ENCODE data around the gene ECE1.
"Not testable (repeated sequence)": the region's sequence is repeated elsewhere in the genome, so short reads cannot be mapped to it uniquely, and the experiment has no call there.

ECE1 gene

GRCh38 chr1:21290546-21290944 lies 282 bp upstream of the ECE1 start:
- DNase-seq = no peak

- DNase-seq = no peak
These were observed 1.1 kb downstream of the ECE1 start for GRCh38 chr1:21289127-21289526.

- DNase-seq = no peak
These were observed 2.3 kb downstream of the ECE1 start for GRCh38 chr1:21287905-21288514.

- DNase-seq = not testable (repeated sequence)
These were observed 4.9 kb downstream of the ECE1 start for GRCh38 chr1:21285386-21285785.

DNA sequence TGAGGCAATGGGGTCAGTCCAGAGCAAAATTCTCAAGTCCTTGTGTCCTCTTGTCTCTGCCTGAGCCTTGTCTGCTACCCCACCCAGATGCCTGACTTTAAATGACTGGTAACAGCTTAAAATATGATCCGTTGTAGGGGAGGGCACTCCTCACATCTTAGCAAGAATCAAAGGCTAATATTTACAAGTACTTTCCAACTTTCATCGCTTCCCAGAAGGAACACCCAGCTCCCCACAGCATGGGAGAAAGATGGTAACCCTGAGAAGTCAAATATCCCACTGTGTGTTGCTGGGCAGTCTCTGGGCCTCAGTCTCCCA lies 5.2 kb downstream of the ECE1 start:
- DNase-seq = no peak

GRCh38 chr1:21284206-21285054 lies 5.8 kb downstream of the ECE1 start:
- no peak for DNase-seq

DNA sequence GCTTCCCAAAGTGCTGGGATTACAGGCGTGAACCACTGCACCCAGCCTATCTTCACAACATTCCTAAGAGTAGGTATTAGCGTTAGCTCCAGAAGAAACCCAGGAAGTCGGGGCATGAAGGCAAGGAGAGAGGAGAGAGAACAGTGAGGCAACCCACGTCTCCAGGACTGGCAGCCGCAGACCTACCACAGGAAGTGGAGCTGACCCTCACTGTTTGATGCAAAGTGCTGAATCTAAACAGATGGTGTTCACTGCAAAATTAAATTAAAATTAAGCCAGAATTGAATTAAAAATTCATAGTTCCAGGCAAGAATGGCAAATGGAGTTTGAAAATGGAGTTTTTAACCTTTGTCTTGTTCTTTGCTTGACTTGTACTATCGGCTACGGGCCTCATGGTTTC lies 6.7 kb downstream of the ECE1 start:
- no peak for DNase-seq

GRCh38 chr1:21282020-21282419 lies 8.2 kb downstream of the ECE1 start:
- not testable (repeated sequence) for DNase-seq

DNA sequence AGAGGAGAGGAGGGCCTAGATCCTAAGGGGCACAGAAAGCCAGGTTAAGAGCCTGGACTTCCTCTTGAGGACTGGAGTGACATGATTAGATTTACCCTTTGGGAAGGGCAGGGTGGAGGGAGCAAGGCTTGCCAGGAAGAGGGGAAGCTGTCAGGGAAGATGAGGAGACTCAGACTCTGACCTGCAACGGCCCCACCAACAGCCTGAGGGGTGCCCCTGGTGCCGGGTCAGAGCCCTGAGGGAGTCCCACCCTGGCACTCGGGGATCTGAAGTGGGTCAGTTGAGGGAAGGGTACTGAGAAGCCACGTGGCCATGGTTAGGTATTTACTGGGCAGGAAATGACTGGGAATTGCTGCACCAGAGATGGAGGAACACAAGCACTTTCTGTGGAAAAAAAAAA lies 9.8 kb downstream of the ECE1 start:
- DNase-seq = no peak

- no peak for DNase-seq
These were observed 10.2 kb downstream of the ECE1 start for GRCh38 chr1:21280011-21280471.

- DNase-seq = no peak
These were observed 11.1 kb downstream of the ECE1 start for GRCh38 chr1:21278860-21279845.

DNA sequence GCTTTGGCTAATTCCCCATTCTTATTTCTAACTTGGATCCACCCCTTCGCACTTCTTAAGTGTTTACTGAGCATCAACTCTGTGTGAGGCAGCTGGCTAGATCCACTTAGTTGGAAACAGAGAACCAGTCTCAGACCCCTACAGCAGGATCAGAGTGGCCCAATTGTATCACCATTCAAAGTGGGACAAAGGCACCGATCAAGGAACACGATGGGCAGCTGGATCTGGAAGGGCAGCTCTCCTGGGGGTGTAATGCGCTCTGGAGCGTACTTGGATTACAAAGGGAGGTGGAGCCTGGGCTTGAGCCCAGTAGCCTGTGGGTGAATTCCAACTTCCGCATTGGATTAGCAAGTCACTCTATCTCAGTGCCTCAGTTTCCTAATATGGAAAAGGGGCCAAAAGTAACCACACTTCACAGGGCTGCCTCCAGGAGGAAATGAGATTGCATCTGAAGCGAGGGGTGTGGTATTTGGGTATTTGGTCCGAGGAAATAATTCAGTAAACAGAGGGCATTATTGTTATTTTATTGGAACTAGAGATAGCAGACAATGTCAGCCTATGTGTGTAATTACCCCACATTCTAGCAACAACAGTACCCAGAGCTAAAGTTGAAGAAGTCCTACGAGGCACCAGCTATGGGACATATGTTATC lies 11.9 kb downstream of the ECE1 start:
- DNase-seq = no peak

GRCh38 chr1:21277180-21277579 lies 13.1 kb downstream of the ECE1 start:
- no peak for DNase-seq

GRCh38 chr1:21272540-21272939 lies 17.7 kb downstream of the ECE1 start:
- no peak for DNase-seq

- DNase-seq = no peak
These were observed 18.7 kb downstream of the ECE1 start for GRCh38 chr1:21271550-21271949.

DNA sequence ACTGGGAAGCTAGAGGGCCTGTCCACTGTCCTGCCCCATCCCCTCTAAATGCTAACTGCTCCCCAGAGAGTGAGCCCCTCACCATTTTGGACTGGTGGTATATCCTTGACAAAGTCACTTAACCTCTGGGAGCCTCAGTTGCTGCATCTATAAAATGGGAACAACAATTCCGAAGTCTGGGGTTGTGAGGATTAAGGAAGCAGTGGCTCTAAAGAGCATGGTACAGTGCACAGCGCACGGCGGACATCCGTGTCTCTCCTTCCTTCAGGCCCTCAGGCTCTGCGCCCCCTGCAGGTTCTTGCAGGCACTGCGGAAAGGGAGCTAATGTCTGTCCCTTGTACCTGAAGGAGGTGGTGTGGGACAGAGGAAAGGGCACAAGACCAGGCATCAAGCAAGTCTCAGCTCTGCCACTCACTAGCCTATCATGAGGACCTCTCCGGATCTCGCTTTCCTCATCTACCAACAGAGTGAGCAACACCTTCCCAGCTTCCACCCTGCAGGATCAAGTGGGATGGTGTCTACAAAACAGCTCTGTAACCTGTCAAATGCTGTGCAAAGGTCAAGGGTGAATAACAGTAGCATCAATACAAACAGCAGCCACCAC lies 20.1 kb downstream of the ECE1 start:
- DNase-seq = no peak

GRCh38 chr1:21269461-21270085 lies 20.7 kb downstream of the ECE1 start:
- DNase-seq = no peak

- no peak for DNase-seq
These were observed 21.7 kb downstream of the ECE1 start for GRCh38 chr1:21268281-21269239.

DNA sequence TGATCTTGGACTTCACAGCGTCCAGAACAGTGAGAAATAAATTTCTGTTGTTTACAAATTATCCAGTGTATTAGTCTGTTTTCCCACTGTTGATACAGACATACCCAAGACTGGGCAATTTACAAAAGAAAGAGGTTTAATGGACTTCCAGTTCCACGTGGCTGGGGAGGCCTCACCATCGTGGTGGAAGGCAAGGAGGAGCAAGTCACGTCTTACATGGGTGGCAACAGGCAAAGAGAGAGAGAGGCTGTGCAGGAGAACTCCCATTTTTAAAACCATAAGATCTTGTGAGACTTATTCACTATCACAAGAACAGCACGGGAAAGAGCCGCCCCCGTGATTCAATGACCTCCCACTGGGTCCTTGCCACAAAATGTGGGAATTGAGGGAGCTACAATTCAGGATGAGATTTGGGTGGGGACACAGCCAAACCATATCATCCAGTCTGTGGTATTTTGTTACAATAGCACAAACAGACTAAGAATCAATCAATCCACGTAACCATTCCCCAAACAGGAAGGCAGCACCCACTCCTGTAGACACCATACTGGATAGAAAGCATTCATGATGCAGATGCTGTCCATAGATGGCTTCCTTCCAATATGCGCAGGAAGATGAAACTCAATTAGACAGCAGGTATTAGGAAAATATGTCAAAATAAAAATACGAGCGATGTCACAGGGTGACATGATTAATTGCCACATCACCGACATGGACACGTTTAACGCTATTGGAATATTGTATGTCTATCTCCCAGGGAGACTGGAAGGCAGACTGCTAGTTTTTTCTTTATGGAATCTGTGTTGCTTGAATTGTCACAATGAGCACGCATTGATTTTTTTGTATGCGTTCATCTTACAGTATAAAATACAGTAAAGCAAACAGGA lies 22.8 kb downstream of the ECE1 start:
- DNase-seq = no peak

All from DMS 273 treated with DMSO at 0.1 percent for 48 hours (cell line).